Naive thymus-derived CD4-positive, alpha-beta T cell (primary cell): Measurements from ENCODE around the gene CT47A1. TPM values are rescaled to one million over a fixed set of nuclear protein-coding genes. Genes with fewer than 3 reads are reported as not detected.
"Not testable (repeated sequence)": the region's sequence is repeated elsewhere in the genome, so short reads cannot be mapped to it uniquely, and the experiment has no call there.

Experiments
- ATAC-seq: fragments of 150-1000 bp; cut with Tn5 transposase; 2 replicates; pipeline ENCODE4 v1.10.0; 2021; ENCODE audit warnings: mild to moderate bottlenecking, moderate library complexity
- CTCF ChIA-PET: fragments of 350-600 bp; sonication (Branson Sonifier 250); formaldehyde crosslinking; loops from one replicate; lab custom pipeline; 2021; ENCODE audit warnings: antibody characterized with exemption; lab: Charles Lee
- POLR2A ChIA-PET: fragments of 350-600 bp; sonication (Branson Sonifier 250); formaldehyde crosslinking; loops from one replicate; lab custom pipeline; 2021; ENCODE audit warnings: antibody characterized with exemption, inconsistent platforms; lab: Charles Lee
- DNase-seq, 9 donors: peaks; one replicate each; pipeline versions ENCODE4 v3.0.0 to v3.0.0-alpha.2; 2020 to 2022; ENCODE audit warnings: mixed read lengths in 1 of 9
- H3K27ac ChIP-seq: one replicate; pipeline ENCODE4 v1.7.0; 2013; ENCODE audit warnings: mild to moderate bottlenecking, low read depth, low read length, moderate library complexity
- H3K27me3 ChIP-seq, 2 donors: one replicate each; pipeline ENCODE4 v1.7.0; 2013; ENCODE audit warnings: low read length in 2 of 2, mild to moderate bottlenecking in 2 of 2, moderate library complexity in 2 of 2; ENCODE audit not compliant: control insufficient read depth in 2 of 2, insufficient read depth in 2 of 2
- H3K36me3 ChIP-seq, 3 experiments: 1 replicate in 2 of 3; 2 replicates in 1 of 3; pipeline ENCODE4 v1.7.0; 2013; ENCODE audit warnings: low read length in 3 of 3, mild to moderate bottlenecking in 3 of 3, moderate library complexity in 1 of 3; ENCODE audit not compliant: insufficient read depth in 3 of 3, control insufficient read depth in 2 of 3
- H3K4me1 ChIP-seq, 2 donors: one replicate each; pipeline ENCODE4 v1.7.0; 2013; ENCODE audit warnings: low read length in 2 of 2, mild to moderate bottlenecking in 2 of 2, moderate library complexity in 1 of 2; ENCODE audit not compliant: control insufficient read depth in 2 of 2, insufficient read depth in 2 of 2
- H3K4me3 ChIP-seq: 2 replicates; pipeline ENCODE4 v1.7.0; 2013; ENCODE audit warnings: mild to moderate bottlenecking, low read length
- H3K9me3 ChIP-seq, 3 experiments: 1 replicate in 2 of 3; 2 replicates in 1 of 3; pipeline ENCODE4 v1.7.0; 2013; ENCODE audit warnings: low read length in 3 of 3; ENCODE audit not compliant: control insufficient read depth in 2 of 3
- H3K27ac Mint-ChIP-seq, 9 donors: one replicate each; pipeline ENCODE4 v1.8.0; 2020 to 2022; ENCODE audit warnings: mixed read lengths in 9 of 9, mild to moderate bottlenecking in 8 of 9, moderate library complexity in 5 of 9, inconsistent platforms in 2 of 9
- H3K27me3 Mint-ChIP-seq, 5 donors: one replicate each; pipeline ENCODE4 v1.8.0; 2021 to 2022; ENCODE audit warnings: mixed read lengths in 5 of 5, mild to moderate bottlenecking in 1 of 5
- H3K36me3 Mint-ChIP-seq, 5 donors: one replicate each; pipeline ENCODE4 v1.8.0; 2020 to 2022; ENCODE audit warnings: mixed read lengths in 5 of 5, mild to moderate bottlenecking in 3 of 5, inconsistent platforms in 1 of 5
- H3K4me1 Mint-ChIP-seq, 7 donors: one replicate each; pipeline ENCODE4 v1.8.0; 2020 to 2022; ENCODE audit warnings: mixed read lengths in 7 of 7, mild to moderate bottlenecking in 3 of 7, inconsistent platforms in 1 of 7
- H3K4me3 Mint-ChIP-seq, 10 donors: one replicate each; pipeline ENCODE4 v1.8.0; 2020 to 2022; ENCODE audit warnings: mild to moderate bottlenecking in 10 of 10, mixed read lengths in 10 of 10, moderate library complexity in 6 of 10, inconsistent platforms in 2 of 10
- H3K9me3 Mint-ChIP-seq, 11 donors: one replicate each; pipeline ENCODE4 v1.8.0; 2020 to 2022; ENCODE audit warnings: mixed read lengths in 11 of 11, mild to moderate bottlenecking in 4 of 11, inconsistent platforms in 1 of 11, moderate library complexity in 1 of 11
- intact Hi-C, 2 donors: fragments of 100-400 bp; cut with micrococcal nuclease; formaldehyde crosslinking; loops; one replicate each; pipeline ENCODE4 v1.15.1; 2023
- polyA plus RNA-seq, 2 donors: library from polyadenylated mRNA; unstranded; fragments of 300-500 nt; fragmentation: Illumina TruSeq; gene quantifications; one replicate each; pipeline ENCODE4 v1.2.3, GENCODE V29; 2021
- total RNA-seq, 6 experiments: library from RNA in 5 of 6; stranded (reverse) in 5 of 6; gene quantifications; 1 replicate in 5 of 6; 2 replicates in 1 of 6; pipeline ENCODE4 v1.2.3 and lab custom pipeline; 2021 to 2026

The CT47A1 gene
- total and polyA plus RNA-seq, 7 experiments from 2014 or later, result not detected

DNA sequence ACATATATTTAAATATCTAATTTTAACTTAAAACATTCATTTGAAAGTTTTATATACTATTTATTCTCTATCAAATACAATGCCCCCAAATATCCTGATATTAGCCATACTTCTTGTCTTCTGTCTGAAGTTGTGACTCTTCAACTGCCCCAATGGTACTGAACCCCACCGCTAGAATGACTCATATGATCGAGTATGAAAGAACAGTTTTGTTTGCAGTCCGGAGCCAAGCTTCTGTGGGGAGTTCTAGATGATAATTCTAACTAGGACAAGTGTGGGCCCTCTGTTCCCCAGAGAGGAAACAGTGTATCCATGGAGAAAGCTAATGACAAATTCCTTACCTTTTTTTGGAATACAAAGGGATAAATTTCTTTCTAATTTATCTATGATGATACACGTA lies 24.7 kb upstream of the CT47A1 start:
- Mint-ChIP-seq H3K36me3 (no peaks in the 10 kb centered on the region), H3K27ac (no peak overlapping the region), H3K4me3 (no peak overlapping the region), H3K27me3 (peaks cover 0 to 18% (median 9%) of the 10 kb centered on the region in 5 donors), H3K9me3 (peaks cover 0 to 17% (median 4%) of the 10 kb centered on the region in 11 donors), H3K4me1 (no peaks in the 10 kb centered on the region)
- H3K27ac ChIP-seq, result no peak overlapping the region
- no peaks in the 10 kb centered on the region for H3K4me1 ChIP-seq
- no peaks in the 10 kb centered on the region for H3K27me3 ChIP-seq
- H3K36me3 ChIP-seq, result no peaks in the 10 kb centered on the region
- no peak overlapping the region for H3K4me3 ChIP-seq
- H3K9me3 ChIP-seq, result no peaks in the 10 kb centered on the region
- ATAC-seq (no peak), DNase-seq (no peak)
- POLR2A ChIA-PET, result no interaction called here
- intact Hi-C loops, result no loop called here
- CTCF ChIA-PET, result no interaction called here

DNA sequence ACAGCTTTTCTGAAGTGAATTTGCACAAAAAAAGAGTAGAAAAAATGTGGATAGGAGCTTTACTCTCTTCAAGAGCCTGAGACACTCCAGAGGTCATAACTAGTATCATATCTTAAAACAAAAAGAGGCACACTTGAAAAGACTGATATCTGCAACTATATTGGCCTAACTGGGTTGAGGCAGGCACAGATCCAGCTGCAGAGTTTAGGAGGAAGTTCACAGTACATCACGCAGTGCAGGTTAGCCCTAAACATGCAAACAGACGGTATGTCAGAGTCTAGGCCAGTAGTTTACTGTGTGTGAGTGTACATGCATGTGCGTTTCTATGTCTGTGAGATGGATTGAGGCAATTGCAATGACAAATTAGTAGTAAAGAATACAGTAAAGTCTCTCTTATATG lies 24.2 kb upstream of the CT47A1 start:
- intact Hi-C loops, result no loop called here
- H3K36me3 Mint-ChIP-seq, result no peaks in the 10 kb centered on the region
- peaks cover 0 to 17% (median 9%) of the 10 kb centered on the region in 5 donors for H3K27me3 Mint-ChIP-seq
- Histone ChIP-seq H3K27me3 (no peaks in the 10 kb centered on the region), H3K4me1 (no peaks in the 10 kb centered on the region), H3K27ac (no peak overlapping the region), H3K4me3 (no peak overlapping the region), H3K9me3 (no peaks in the 10 kb centered on the region), H3K36me3 (no peaks in the 10 kb centered on the region)
- H3K27ac Mint-ChIP-seq, result no peak overlapping the region
- POLR2A ChIA-PET, result no interaction called here
- H3K9me3 Mint-ChIP-seq, result peaks cover 0 to 14% (median 2%) of the 10 kb centered on the region in 11 donors
- DNase-seq (no peak), ATAC-seq (no peak)
- no peak overlapping the region for H3K4me3 Mint-ChIP-seq
- H3K4me1 Mint-ChIP-seq, result no peaks in the 10 kb centered on the region
- CTCF ChIA-PET, result no interaction called here

DNA sequence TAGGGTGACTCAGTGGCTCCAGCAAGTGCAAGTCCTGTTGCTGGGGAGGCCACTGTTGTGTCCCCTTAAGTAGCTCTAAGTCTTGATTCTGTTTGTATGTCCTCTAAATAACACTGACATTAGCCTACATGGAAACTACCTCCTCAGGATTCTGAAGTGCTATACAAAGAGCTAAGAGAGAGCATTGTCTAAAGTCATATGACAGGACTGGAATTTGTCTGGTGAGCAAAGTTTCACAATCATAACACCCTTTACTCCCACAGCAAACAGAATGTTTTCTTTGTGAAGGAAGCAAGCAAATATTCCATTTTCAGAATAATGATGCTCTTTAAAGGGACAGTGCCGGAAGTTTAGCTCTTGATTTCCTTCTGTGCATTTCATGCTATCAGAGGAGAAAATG lies 23.4 kb upstream of the CT47A1 start:
- H3K4me3 Mint-ChIP-seq, result no peak overlapping the region
- Histone ChIP-seq H3K27ac (no peak overlapping the region), H3K4me1 (no peaks in the 10 kb centered on the region), H3K36me3 (no peaks in the 10 kb centered on the region), H3K4me3 (no peak overlapping the region), H3K27me3 (no peaks in the 10 kb centered on the region), H3K9me3 (no peaks in the 10 kb centered on the region)
- DNase-seq (no peak), ATAC-seq (no peak)
- POLR2A ChIA-PET, result no interaction called here
- H3K27ac Mint-ChIP-seq, result no peak overlapping the region
- CTCF ChIA-PET, result no interaction called here
- intact Hi-C loops, result no loop called here
- H3K9me3 Mint-ChIP-seq, result peaks cover 0 to 10% (median 1%) of the 10 kb centered on the region in 11 donors
- no peaks in the 10 kb centered on the region for H3K4me1 Mint-ChIP-seq
- H3K36me3 Mint-ChIP-seq, result no peaks in the 10 kb centered on the region
- H3K27me3 Mint-ChIP-seq, result peaks cover 0 to 13% (median 9%) of the 10 kb centered on the region in 5 donors

DNA sequence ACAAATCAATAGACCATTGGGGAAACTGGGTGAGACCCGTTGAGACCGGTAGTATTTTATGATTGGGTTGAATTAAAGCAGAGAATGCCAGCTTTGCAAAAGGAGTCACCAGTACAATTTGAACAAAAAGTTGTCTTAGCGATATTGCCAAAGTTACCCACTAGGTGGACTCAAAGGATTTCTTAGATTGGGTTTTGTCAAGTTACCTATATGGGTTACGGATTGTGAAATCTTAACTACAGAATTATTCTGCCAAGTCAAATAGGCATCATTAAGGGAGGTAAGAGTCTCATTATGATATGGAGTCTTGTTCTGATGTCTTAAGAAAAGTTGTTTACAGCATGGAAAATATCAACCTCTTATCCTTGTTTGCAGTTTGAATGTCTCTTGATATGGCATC lies 15.0 kb upstream of the CT47A1 start:
- ChIA-PET POLR2A (no interaction called here), CTCF (no interaction called here)
- H3K9me3 ChIP-seq, result no peaks in the 10 kb centered on the region
- H3K4me1 Mint-ChIP-seq, result peaks cover 0 to 3% (median 0%) of the 10 kb centered on the region in 7 donors
- no peaks in the 10 kb centered on the region for H3K27me3 Mint-ChIP-seq
- DNase-seq, result no peak
- H3K27me3 ChIP-seq, result no peaks in the 10 kb centered on the region
- H3K4me3 ChIP-seq, result no peak overlapping the region
- no peak overlapping the region for H3K27ac ChIP-seq
- H3K9me3 Mint-ChIP-seq, result no peaks in the 10 kb centered on the region
- H3K4me3 Mint-ChIP-seq, result no peak overlapping the region
- H3K4me1 ChIP-seq, result no peaks in the 10 kb centered on the region
- no peak for ATAC-seq
- H3K36me3 ChIP-seq, result no peaks in the 10 kb centered on the region
- intact Hi-C loops, result no loop called here
- H3K27ac Mint-ChIP-seq, result no peak overlapping the region
- no peaks in the 10 kb centered on the region for H3K36me3 Mint-ChIP-seq

DNA sequence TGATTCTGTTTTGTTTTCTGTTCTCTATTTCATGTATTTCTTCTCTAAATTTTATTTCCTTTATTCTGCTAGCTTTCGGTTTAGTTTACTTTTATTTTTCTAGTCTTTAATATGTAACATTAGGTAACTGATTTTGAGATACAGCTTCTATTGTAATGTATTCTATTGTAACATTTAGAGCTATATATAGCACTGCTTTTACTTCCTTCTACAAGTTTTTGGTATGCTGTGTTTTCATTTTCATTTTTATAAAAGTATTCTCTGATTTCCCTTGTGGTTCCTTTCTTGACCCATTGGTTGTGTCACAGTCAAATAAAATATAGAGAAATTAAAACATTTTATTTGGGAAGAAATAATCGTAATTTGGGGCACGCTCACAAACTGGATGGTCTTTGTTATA lies 13.9 kb upstream of the CT47A1 start:
- Histone ChIP-seq H3K27ac (no peak overlapping the region), H3K36me3 (no peaks in the 10 kb centered on the region), H3K4me3 (no peak overlapping the region), H3K9me3 (no peaks in the 10 kb centered on the region), H3K4me1 (no peaks in the 10 kb centered on the region), H3K27me3 (no peaks in the 10 kb centered on the region)
- H3K27ac Mint-ChIP-seq, result no peak overlapping the region
- DNase-seq (no peak), ATAC-seq (no peak)
- H3K4me1 Mint-ChIP-seq, result peaks cover 0 to 3% (median 0%) of the 10 kb centered on the region in 7 donors
- POLR2A ChIA-PET, result no interaction called here
- H3K27me3 Mint-ChIP-seq, result no peaks in the 10 kb centered on the region
- CTCF ChIA-PET, result no interaction called here
- intact Hi-C loops, result no loop called here
- H3K4me3 Mint-ChIP-seq, result no peak overlapping the region
- no peaks in the 10 kb centered on the region for H3K9me3 Mint-ChIP-seq
- H3K36me3 Mint-ChIP-seq, result no peaks in the 10 kb centered on the region

DNA sequence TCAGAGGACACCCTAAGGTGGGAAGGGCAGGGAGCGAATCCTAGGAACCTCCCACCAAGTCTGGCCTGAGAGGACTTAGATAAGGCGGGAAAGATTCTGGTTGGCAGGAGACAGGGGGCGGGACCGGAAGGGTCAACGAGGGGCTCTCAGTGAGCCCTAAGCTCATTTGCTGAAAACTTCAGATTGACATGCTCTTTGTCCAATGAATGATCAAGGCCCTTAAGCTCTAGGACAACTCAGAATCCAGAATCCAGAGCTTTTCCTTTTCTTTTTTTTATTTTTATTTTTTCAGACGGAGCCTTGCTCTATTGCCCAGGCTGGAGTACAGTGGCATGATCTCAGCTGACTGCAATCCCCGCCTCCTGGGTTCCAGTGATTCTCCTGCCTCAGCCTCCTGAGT lies 29.1 kb downstream of the CT47A1 start, which contains the start of gene CT47A7:
Gene CT47A7, minus strand, starts transcription at position 101 of the 400 bp plus-strand sequence. CDS start 255 bp downstream, outside the sequence.
- H3K4me3 Mint-ChIP-seq, H3K36me3 Mint-ChIP-seq, H3K27ac Mint-ChIP-seq, CTCF ChIA-PET, H3K9me3 Mint-ChIP-seq, H3K4me1 Mint-ChIP-seq, intact Hi-C loops, H3K4me3 ChIP-seq, H3K36me3 ChIP-seq, H3K9me3 ChIP-seq, H3K4me1 ChIP-seq, H3K27me3 ChIP-seq, ATAC-seq, H3K27ac ChIP-seq, H3K27me3 Mint-ChIP-seq, DNase-seq, POLR2A ChIA-PET: not testable (repeated sequence)
